Effector memory CD4-positive, alpha-beta T cell (primary cell): Measurements from ENCODE around the gene NGFR.
"Not testable (repeated sequence)": the region's sequence is repeated elsewhere in the genome, so short reads cannot be mapped to it uniquely, and the experiment has no call there.

ENCODE experiments used
- DNase-seq, 3 donors: peaks; one replicate each; pipeline ENCODE4 v3.0.0-alpha.2; 2020
- H3K27ac ChIP-seq: 2 replicates; pipeline ENCODE4 v1.7.0; 2013; ENCODE audit warnings: mild to moderate bottlenecking, low read length, moderate library complexity; ENCODE audit not compliant: insufficient read depth, poor library complexity, severe bottlenecking
- H3K27me3 ChIP-seq: replicated peaks from 2 replicates; pipeline ENCODE4 v1.7.0; 2013; ENCODE audit warnings: mild to moderate bottlenecking, low read length; ENCODE audit not compliant: insufficient read depth, control insufficient read depth, poor library complexity, severe bottlenecking
- H3K36me3 ChIP-seq: 2 replicates; pipeline ENCODE4 v1.7.0; 2013; ENCODE audit warnings: mild to moderate bottlenecking, low read length, moderate library complexity; ENCODE audit not compliant: control insufficient read depth, insufficient read depth
- H3K4me1 ChIP-seq: 2 replicates; pipeline ENCODE4 v1.7.0; 2013; ENCODE audit warnings: low read length, mild to moderate bottlenecking; ENCODE audit not compliant: control insufficient read depth, insufficient read depth, poor library complexity, severe bottlenecking
- H3K4me3 ChIP-seq: 2 replicates; pipeline ENCODE4 v1.7.0; 2013; ENCODE audit warnings: low read length, low read depth, mild to moderate bottlenecking; ENCODE audit not compliant: insufficient read depth, poor library complexity, severe bottlenecking
- H3K9me3 ChIP-seq: 2 replicates; pipeline ENCODE4 v1.7.0; 2013; ENCODE audit warnings: mild to moderate bottlenecking, low read length, moderate library complexity; ENCODE audit not compliant: control insufficient read depth

NGFR gene

GRCh38 chr17:49545806-49546545 lies 50.9 kb downstream of the NGFR start:
- H3K27me3 ChIP-seq: no peaks in the 10 kb centered on the region
- H3K27ac ChIP-seq: no peak overlapping the region

GRCh38 chr17:49546546-49547535 lies 51.7 kb downstream of the NGFR start:
- no peaks in the 10 kb centered on the region for H3K4me1 ChIP-seq
- H3K4me3 ChIP-seq: no peak overlapping the region
- H3K9me3 ChIP-seq: no peaks in the 10 kb centered on the region
- no peaks in the 10 kb centered on the region for H3K36me3 ChIP-seq
- H3K27me3 ChIP-seq: no peaks in the 10 kb centered on the region
- no peak for DNase-seq
- H3K27ac ChIP-seq: no peak overlapping the region

More at GRCh38 chr17:49545806-49546545, 50.9 kb downstream of the NGFR start:
- no peaks in the 10 kb centered on the region for H3K36me3 ChIP-seq
- no peak for DNase-seq
- no peaks in the 10 kb centered on the region for H3K9me3 ChIP-seq
- no peak overlapping the region for H3K4me3 ChIP-seq
- H3K4me1 ChIP-seq: no peaks in the 10 kb centered on the region

DNA sequence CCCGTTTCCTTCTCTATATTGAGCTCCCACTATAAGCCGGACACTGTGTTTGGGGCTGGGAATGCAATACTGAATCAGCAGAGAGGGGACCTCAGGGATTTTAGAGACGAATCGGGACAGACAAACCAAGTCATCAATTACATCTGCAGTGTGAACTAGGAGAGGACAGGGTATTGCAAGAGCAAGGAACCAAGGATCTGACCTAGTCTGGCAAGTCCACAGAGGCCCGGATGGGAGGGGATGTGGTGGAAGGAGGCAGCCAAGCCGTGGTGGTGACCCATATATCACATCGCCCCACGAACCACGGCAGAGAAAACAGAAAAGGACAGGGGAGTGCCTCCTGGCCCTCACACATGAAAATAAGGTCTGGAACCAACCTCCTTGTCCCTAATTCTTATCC lies 52.5 kb downstream of the NGFR start:
- H3K4me1 ChIP-seq: no peaks in the 10 kb centered on the region
- H3K4me3 ChIP-seq: no peak overlapping the region
- H3K27me3 ChIP-seq: no peaks in the 10 kb centered on the region
- H3K36me3 ChIP-seq: no peaks in the 10 kb centered on the region
- no peaks in the 10 kb centered on the region for H3K9me3 ChIP-seq
- H3K27ac ChIP-seq: no peak overlapping the region
- no peak for DNase-seq

GRCh38 chr17:49548051-49548505 lies 53.0 kb downstream of the NGFR start:
- Histone ChIP-seq H3K4me3 (no peak overlapping the region), H3K36me3 (no peaks in the 10 kb centered on the region), H3K27me3 (no peaks in the 10 kb centered on the region), H3K9me3 (no peaks in the 10 kb centered on the region), H3K27ac (no peak overlapping the region), H3K4me1 (no peaks in the 10 kb centered on the region)
- DNase-seq: no peak

- Histone ChIP-seq H3K4me1 (no peaks in the 10 kb centered on the region), H3K9me3 (no peaks in the 10 kb centered on the region), H3K27me3 (no peaks in the 10 kb centered on the region), H3K27ac (no peak overlapping the region), H3K4me3 (no peak overlapping the region), H3K36me3 (no peaks in the 10 kb centered on the region)
- no peak for DNase-seq
Observed at GRCh38 chr17:49548506-49549310, 53.6 kb downstream of the NGFR start.

- Histone ChIP-seq H3K27me3 (no peaks in the 10 kb centered on the region), H3K9me3 (no peaks in the 10 kb centered on the region), H3K36me3 (no peaks in the 10 kb centered on the region), H3K27ac (no peak overlapping the region), H3K4me3 (no peak overlapping the region), H3K4me1 (no peaks in the 10 kb centered on the region)
- no peak for DNase-seq
Observed at GRCh38 chr17:49549311-49549605, 54.2 kb downstream of the NGFR start.

- Histone ChIP-seq H3K27me3 (no peaks in the 10 kb centered on the region), H3K36me3 (no peaks in the 10 kb centered on the region), H3K27ac (no peak overlapping the region), H3K9me3 (no peaks in the 10 kb centered on the region), H3K4me3 (no peak overlapping the region), H3K4me1 (no peaks in the 10 kb centered on the region)
- DNase-seq: no peak
Observed at GRCh38 chr17:49549691-49550678, 54.9 kb downstream of the NGFR start.

GRCh38 chr17:49550764-49551163 lies 55.7 kb downstream of the NGFR start:
- not testable (repeated sequence) for H3K27ac ChIP-seq, H3K4me1 ChIP-seq, H3K27me3 ChIP-seq, H3K4me3 ChIP-seq, DNase-seq, H3K36me3 ChIP-seq, H3K9me3 ChIP-seq
